K562 (cell line): ENCODE results near the gene STX19. TPM values are rescaled to one million over a fixed set of nuclear protein-coding genes. Genes with fewer than 3 reads are reported as not detected.
"Not testable (repeated sequence)": the region's sequence is repeated elsewhere in the genome, so short reads cannot be mapped to it uniquely, and the experiment has no call there.

Source experiments
- ATAC-seq: fragments of 200-7000 bp; cut with Tn5 transposase; 3 replicates; pipeline ENCODE4 v1.9.1; 2020; ENCODE audit warnings: moderate library complexity
- BruUV-seq: library from RNA; stranded (reverse); fragments of 400-500 nt; replicated peaks from 2 replicates; lab custom pipeline; 2021; lab: Mats Ljungman, UMichigan
- CTCF ChIA-PET: fragments of 300-600 bp; formaldehyde crosslinking; extraction: SDS; loops from one replicate; lab custom pipeline; 2021; ENCODE audit warnings: low intra/inter-chr PET ratio; lab: Yijun Ruan, JAX
- POLR2A ChIA-PET: fragments of 300-600, 350-650 bp; sonication (Branson Sonifier 250); formaldehyde crosslinking; extraction: SDS; loops from one replicate; lab custom pipeline; 2021; ENCODE audit warnings: antibody characterized with exemption, inconsistent platforms; lab: Yijun Ruan, JAX
- DNase-seq, 4 experiments: peaks; one replicate each; pipeline versions ENCODE4 v3.0.0 to v3.0.0-alpha.2; 2011 to 2018; ENCODE audit warnings: low spot score in 3 of 4, mixed read lengths in 3 of 4; ENCODE audit errors: extremely low read depth in 1 of 4
- FAIRE-seq: peaks from 2 replicates; lab custom pipeline; 2011; peaks lifted over from hg19 to GRCh38; lab: Jason Lieb, UNC
- H2AFZ ChIP-seq: 2 replicates; pipeline ENCODE4 v1.6.0; 2011; ENCODE audit warnings: low read depth, low read length, control low read depth, inconsistent platforms
- H3K27ac ChIP-seq: fragments of 200-600 bp; 3 replicates; pipeline ENCODE4 v1.8.0; 2011; ENCODE audit warnings: low read depth, mild to moderate bottlenecking, control low read depth, inconsistent platforms, low read length, moderate library complexity, mixed read lengths; ENCODE audit errors: extremely low read depth
- H3K27me3 ChIP-seq, 2 experiments: fragments of 300-600 bp in 1 of 2; 2 replicates in 1 of 2; 3 replicates in 1 of 2; pipeline versions ENCODE4 v1.6.0 to v1.8.0; 2011; ENCODE audit warnings: inconsistent platforms in 2 of 2, low read length in 2 of 2, mild to moderate bottlenecking in 1 of 2, mixed read lengths in 1 of 2, moderate library complexity in 1 of 2; ENCODE audit not compliant: control insufficient read depth in 2 of 2, insufficient read depth in 2 of 2
- H3K36me3 ChIP-seq: fragments of 300-600 bp; 3 replicates; pipeline ENCODE4 v1.8.0; 2011; ENCODE audit warnings: mild to moderate bottlenecking, low read length, inconsistent platforms; ENCODE audit not compliant: control insufficient read depth, insufficient read depth
- H3K4me1 ChIP-seq, 2 experiments: fragments of 200-600 bp in 1 of 2; replicated peaks in 1 of 2; 2 replicates in 1 of 2; 3 replicates in 1 of 2; pipeline versions ENCODE4 v1.5.1 to v1.8.0; 2011; ENCODE audit warnings: inconsistent platforms in 2 of 2, low read length in 2 of 2, mild to moderate bottlenecking in 1 of 2, mixed read lengths in 1 of 2, moderate library complexity in 1 of 2; ENCODE audit not compliant: control insufficient read depth in 2 of 2, insufficient read depth in 2 of 2
- H3K4me2 ChIP-seq: 2 replicates; pipeline ENCODE4 v1.6.1; 2011; ENCODE audit warnings: low read length, control low read depth, inconsistent platforms, mixed read lengths; ENCODE audit not compliant: insufficient read depth
- H3K4me3 ChIP-seq: fragments of 200-600 bp; sonication (generic), shearing (Covaris generic); 2 replicates; pipeline ENCODE4 v1.5.1; 2016; ENCODE audit warnings: control low read depth, inconsistent platforms
- H3K79me2 ChIP-seq: fragments of 200-600 bp; 3 replicates; pipeline ENCODE4 v1.8.0; 2011; ENCODE audit warnings: low read length, inconsistent platforms; ENCODE audit not compliant: control insufficient read depth, insufficient read depth
- H3K9ac ChIP-seq, 2 experiments: 2 replicates each; pipeline versions ENCODE4 v1.6.0 to v1.6.1; 2011; ENCODE audit warnings: low read depth in 2 of 2, low read length in 2 of 2, control low read depth in 1 of 2, inconsistent platforms in 1 of 2, mild to moderate bottlenecking in 1 of 2, mixed read lengths in 1 of 2; ENCODE audit not compliant: insufficient read depth in 1 of 2
- H3K9me1 ChIP-seq: one replicate; pipeline ENCODE4 v1.6.0; 2011; ENCODE audit warnings: inconsistent platforms, mild to moderate bottlenecking, low read length, moderate library complexity; ENCODE audit not compliant: control insufficient read depth, insufficient read depth
- H3K9me3 ChIP-seq: replicated peaks from 2 replicates; pipeline ENCODE4 v1.5.1; 2011; ENCODE audit warnings: low read depth, low read length, inconsistent platforms; ENCODE audit not compliant: control insufficient read depth, insufficient read depth
- H4K20me1 ChIP-seq: replicated peaks from 2 replicates; pipeline ENCODE4 v1.6.1; 2011; ENCODE audit warnings: low read length, inconsistent platforms, mixed read lengths; ENCODE audit not compliant: control insufficient read depth, insufficient read depth
- C11orf30 ChIP-seq: fragments of 450-650 bp; IDR thresholded peaks from 2 replicates; pipeline ENCODE4 v1.6.1; 2016; ENCODE audit warnings: low read depth, mild to moderate bottlenecking
- HBP1 ChIP-seq: fragments of 450-650 bp; formaldehyde crosslinking; IDR thresholded peaks from 2 replicates; pipeline ENCODE4 v1.4.0; 2022; ENCODE audit warnings: missing genetic modification characterization
- MAFF ChIP-seq: IDR thresholded peaks from 2 replicates; pipeline ENCODE4 v1.6.1; 2012; ENCODE audit warnings: low read length, improper control_type of control experiment
- MAFG ChIP-seq: fragments of 450-650 bp; conservative IDR thresholded peaks from 2 replicates; pipeline ENCODE4 v1.6.1; 2016; ENCODE audit warnings: missing genetic modification characterization, missing compliant biosample characterization
- MAFK ChIP-seq: IDR thresholded peaks from 2 replicates; pipeline ENCODE4 v1.6.1; 2011; ENCODE audit warnings: low read length, improper control_type of control experiment
- MTA1 ChIP-seq: fragments of 450-650 bp; IDR thresholded peaks from 2 replicates; pipeline ENCODE4 v1.6.1; 2017; ENCODE audit warnings: borderline replicate concordance
- WGBS: fragments of 100-300 bp; shearing (Covaris generic); methylation state at CpG from one replicate; pipeline ENCODE4 v1.1.6; 2016; ENCODE audit warnings: low coverage, mixed read lengths; ENCODE audit not compliant: insufficient coverage; ENCODE audit errors: missing lambda C conversion rate; 5-methylcytosine and 5-hydroxymethylcytosine counted together
- in situ Hi-C: fragments of 300-500 bp; cut with MboI; formaldehyde crosslinking; loops from 4 replicates; pipeline ENCODE4 v1.15.0; 2018; ENCODE audit warnings: inconsistent platforms, mixed read lengths
- intact Hi-C: fragments of 100-400 bp; cut with micrococcal nuclease; formaldehyde crosslinking; loops from 2 replicates; pipeline ENCODE4 v1.14.2; 2022
- polyA plus RNA-seq, 8 experiments: library from polyadenylated mRNA; depleted of rRNA in 4 of 8; stranded (reverse) in 5 of 8; unstranded in 3 of 8; fragments of >200 nt; fragmentation: Nextera tagmentation in 2 of 8; fragmentation: Illumina TruSeq in 1 of 8; extraction: Ambion mirVana in 2 of 8; extraction: Trizol in 1 of 8; gene quantifications; 2 replicates each; pipeline versions ENCODE4 v1.2.1 to v1.2.3, GENCODE V29; 2011 to 2014; ENCODE audit warnings: inconsistent platforms in 1 of 8, missing spikeins in 1 of 8
- total RNA-seq, 7 experiments: library from RNA; depleted of rRNA in 6 of 7; stranded (reverse); fragments of >200 nt in 6 of 7; fragmentation: Illumina TruSeq in 2 of 7; extraction: Trizol in 2 of 7; gene quantifications; 2 replicates each; pipeline versions ENCODE4 v1.2.1 to v1.2.3, GENCODE V29; 2011 to 2021; ENCODE audit warnings: low replicate concordance in 1 of 7
- TF ChIP-seq, protein P1 (sequence below): fragments of 250-450 bp; sonication (Bioruptor Pico); IDR thresholded peaks from 2 replicates; pipeline ENCODE4 v1.8.0; 2021; ENCODE audit warnings: moderate library complexity, mild to moderate bottlenecking, inconsistent platforms

The STX19 gene
- total and polyA plus RNA-seq, 9 of the 15 experiments (the other 6 are each of a cell fraction or from before 2014, with no cell fraction given): 0.04 TPM; not detected in 8

GRCh38 chr3:94046533-94046932, 18.1 kb upstream of the STX19 start (continued):
- TF ChIP-seq, protein P1, sequence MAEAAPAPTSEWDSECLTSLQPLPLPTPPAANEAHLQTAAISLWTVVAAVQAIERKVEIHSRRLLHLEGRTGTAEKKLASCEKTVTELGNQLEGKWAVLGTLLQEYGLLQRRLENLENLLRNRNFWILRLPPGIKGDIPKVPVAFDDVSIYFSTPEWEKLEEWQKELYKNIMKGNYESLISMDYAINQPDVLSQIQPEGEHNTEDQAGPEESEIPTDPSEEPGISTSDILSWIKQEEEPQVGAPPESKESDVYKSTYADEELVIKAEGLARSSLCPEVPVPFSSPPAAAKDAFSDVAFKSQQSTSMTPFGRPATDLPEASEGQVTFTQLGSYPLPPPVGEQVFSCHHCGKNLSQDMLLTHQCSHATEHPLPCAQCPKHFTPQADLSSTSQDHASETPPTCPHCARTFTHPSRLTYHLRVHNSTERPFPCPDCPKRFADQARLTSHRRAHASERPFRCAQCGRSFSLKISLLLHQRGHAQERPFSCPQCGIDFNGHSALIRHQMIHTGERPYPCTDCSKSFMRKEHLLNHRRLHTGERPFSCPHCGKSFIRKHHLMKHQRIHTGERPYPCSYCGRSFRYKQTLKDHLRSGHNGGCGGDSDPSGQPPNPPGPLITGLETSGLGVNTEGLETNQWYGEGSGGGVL (CRISPR knock-in tag): no peak
- peak; percentile 46 for TF ChIP-seq MAFF
- TF ChIP-seq MAFK: peak; percentile 24; the same call in 1 of the 2 replicates
- TF ChIP-seq HBP1: no peak
- TF ChIP-seq MTA1: no peak
- TF ChIP-seq C11orf30: peak; percentile 37
- 0 out of 2 replicates have a peak, but pooled peaks have one; percentile 27 for TF ChIP-seq MAFG
- TF ChIP-seq, all 486 proteins: peak for 5

GRCh38 chr3:94044100-94044936, 15.9 kb upstream of the STX19 start:
- H3K9me3 ChIP-seq, intact Hi-C loops, ATAC-seq, H3K9ac ChIP-seq, in situ Hi-C loops, H3K4me2 ChIP-seq, H3K27me3 ChIP-seq, H2AFZ ChIP-seq, BruUV-seq, H4K20me1 ChIP-seq, H3K79me2 ChIP-seq, H3K4me3 ChIP-seq, H3K4me1 ChIP-seq, FAIRE-seq, H3K9me1 ChIP-seq, H3K27ac ChIP-seq, CTCF ChIA-PET, DNase-seq, POLR2A ChIA-PET: not testable (repeated sequence)
- 81% methylated on average over 3 of the region's 61 CpGs for WGBS
- H3K36me3 ChIP-seq: peaks cover 13% of the 10 kb centered on the region; the same call in 1 of the 3 replicates
